Stimulated activated CD4-positive, alpha-beta T cell treated with anti-CD3 and anti-CD28 coated beads, TNF-alpha, amount 100 ng/mL, for 1 hour (primary cell): ENCODE results near the gene TSGA10.
"Not testable (repeated sequence)": the region's sequence is repeated elsewhere in the genome, so short reads cannot be mapped to it uniquely, and the experiment has no call there.

Experiments
- DNase-seq, 3 donors: peaks; one replicate each; pipeline ENCODE4 v3.0.0-alpha.2; 2020; ENCODE audit warnings: low read depth in 3 of 3, low spot score in 1 of 3

Gene TSGA10, protein sequence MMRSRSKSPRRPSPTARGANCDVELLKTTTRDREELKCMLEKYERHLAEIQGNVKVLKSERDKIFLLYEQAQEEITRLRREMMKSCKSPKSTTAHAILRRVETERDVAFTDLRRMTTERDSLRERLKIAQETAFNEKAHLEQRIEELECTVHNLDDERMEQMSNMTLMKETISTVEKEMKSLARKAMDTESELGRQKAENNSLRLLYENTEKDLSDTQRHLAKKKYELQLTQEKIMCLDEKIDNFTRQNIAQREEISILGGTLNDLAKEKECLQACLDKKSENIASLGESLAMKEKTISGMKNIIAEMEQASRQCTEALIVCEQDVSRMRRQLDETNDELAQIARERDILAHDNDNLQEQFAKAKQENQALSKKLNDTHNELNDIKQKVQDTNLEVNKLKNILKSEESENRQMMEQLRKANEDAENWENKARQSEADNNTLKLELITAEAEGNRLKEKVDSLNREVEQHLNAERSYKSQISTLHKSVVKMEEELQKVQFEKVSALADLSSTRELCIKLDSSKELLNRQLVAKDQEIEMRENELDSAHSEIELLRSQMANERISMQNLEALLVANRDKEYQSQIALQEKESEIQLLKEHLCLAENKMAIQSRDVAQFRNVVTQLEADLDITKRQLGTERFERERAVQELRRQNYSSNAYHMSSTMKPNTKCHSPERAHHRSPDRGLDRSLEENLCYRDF

DNA sequence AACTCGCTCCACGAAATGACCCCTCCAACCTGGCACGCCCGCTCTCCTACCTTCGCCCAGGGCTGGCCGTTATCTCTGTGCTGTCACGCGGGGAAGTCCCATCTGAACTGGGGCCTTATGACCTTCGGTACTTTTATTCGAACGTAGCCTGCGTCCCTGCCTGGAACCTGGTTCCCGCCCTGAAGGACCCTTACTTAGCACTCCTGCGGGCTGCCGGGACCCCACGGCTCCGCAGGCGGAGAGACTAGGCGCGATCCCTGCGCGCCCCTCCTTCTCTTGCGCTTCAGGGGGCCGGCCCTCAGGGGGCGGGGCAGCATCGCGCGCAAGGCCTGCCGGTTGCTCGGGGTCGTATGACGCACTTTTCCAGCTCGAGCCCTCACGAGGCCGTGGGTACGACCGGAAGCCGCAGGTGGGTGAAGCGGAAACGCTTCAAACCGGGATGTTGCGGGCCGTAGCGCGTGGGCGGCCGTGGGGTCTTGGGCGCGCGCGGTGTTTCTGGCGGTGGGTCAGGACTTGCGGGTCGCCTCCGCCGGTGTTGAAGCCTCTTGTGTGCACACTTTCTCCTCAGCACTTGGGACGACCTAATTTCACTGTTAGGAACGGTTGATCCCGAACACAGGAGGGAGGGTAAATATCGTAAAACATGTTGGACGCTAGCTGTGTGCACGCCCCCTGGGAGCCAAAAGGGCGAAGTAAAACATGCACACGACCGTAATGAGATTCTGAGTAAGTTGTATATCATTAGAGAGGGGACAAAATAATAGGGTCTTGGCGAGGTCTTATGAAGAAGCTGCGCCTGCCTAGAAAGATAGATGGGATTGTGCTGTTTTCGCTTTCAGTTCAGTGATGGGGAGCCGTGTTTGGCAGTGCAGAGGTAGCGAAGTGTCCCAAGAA is at the start of gene TSGA10, which contains the start of gene LIPT1:
TSS of gene TSGA10 (minus strand) at position 300 of the 894 bp plus-strand sequence. CDS start 45,503 bp downstream, outside the sequence.
TSS of gene LIPT1 (plus strand) at position 325 of the 894 bp plus-strand sequence. CDS start 6,991 bp downstream, outside the sequence.
- peak; percentile 75 to 85 (median 80) for DNase-seq

DNA sequence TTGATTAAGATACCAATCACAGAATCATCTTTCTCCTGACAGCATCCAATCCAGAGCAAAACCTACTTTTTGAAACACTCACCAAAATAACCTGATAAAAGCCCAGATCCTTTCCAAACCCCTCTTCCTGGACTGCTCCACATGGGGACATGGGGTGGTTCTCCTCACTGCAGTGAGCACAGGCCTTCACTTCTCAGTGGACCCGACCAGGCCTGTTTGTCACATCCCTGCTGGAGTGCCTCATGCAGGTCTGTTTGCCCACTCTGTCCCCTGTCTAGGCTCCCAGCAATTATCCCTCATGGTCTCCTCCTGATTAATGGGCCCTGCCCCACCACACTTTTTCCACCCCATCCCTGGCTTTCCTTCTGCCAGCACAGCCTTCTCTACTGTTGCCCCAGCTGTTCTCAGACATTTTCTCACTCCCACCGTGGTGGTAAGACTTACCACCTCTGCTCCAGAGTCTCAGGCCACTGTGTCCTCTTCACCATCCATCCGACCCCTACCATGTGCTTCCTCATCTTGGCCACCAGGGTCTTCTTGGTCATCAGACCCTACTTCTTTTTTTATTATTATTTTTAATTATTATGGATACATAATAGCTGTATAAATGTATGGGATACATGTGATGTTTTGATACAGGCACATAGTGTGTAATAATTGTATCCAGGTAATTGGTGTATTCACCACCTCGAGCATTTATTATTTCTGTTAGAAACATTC is 47.4 kb upstream of the TSGA10 start:
- no peak for DNase-seq

DNA sequence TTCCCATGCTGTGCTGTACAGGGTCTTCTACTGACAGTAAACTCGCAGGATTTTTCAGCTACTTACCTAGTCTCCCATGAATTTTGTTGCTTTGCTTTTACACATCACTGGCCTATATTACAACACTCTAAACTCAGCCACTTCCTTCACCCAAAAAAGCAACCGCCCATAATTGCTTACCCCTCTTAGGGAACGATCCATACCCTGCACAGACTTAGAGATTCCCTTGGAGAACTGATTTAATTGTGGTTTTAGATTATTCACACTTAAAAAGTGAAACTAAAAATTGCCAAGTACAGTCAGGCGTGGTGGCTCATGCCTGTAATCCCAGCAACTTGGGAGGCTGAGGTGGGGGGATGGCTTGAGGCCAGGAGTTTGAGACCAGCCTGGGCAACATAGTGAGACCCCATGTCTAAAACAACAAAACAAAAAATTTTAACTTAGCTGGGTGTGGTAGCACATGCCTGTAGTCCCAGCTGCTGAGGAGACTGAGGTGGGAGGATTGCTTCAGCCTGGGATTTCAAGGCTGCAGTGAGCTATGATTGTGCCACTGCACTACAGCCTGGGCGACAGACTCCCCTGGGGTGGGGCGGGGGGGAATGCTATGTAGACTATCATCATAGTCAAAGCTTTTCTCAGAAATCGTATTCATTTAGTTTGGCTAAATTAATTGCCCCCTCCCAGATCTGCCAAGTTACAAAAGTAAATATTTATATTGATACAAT is 45.5 kb upstream of the TSGA10 start:
- DNase-seq = no peak

DNA sequence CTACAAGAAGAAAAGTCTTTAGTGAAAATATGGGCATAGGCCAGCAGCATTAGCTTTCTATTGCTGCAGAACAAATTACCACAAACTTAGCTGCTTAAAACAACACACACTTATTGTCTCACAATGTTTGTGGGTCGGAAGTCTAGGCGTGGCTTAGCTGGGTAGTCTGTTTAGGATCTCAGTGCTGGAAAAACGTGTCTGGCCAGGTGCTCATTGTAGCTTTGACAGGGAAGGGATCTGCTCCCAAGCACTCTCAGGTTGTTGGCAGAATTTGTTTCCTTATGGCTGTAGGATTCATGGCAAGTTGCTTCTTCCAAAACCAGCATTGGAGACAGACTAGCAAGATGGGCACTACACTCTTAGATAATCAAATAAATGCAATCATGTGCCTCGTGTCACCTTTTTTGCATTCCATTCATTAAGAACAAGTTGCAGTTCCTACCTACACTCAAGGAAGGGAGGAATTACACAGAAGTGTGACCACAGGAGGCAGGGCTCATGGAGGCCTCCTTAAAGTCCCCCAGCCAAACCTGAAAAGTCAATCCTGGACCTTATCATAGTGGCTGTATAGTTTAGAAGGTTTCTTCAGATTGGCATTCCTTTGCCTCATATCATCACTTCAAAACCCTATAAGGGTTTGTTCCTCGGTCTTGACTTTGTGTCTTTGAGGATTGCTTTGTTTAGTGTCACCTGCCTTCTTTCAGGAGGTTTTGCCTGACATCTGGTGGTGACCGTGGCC is 43.5 kb upstream of the TSGA10 start:
- DNase-seq = no peak

DNA sequence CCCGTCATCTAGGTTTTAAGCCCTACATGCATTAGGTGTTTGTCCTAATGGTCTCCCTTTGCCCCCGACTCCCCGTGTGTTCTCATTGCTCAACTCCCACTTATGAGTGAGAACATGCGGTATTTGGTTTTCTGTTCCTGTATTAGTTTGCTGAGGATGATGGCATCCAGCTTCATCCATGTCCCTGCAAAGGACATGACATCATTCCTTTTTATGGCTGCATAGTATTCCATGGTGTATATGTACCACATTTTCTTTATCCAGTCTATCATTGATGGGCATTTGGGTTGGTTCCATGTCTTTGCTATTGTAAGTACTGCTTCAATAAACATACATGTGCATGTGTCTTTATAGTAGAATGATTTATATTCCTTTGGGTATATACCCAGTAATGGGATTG is 37.6 kb upstream of the TSGA10 start:
- not testable (repeated sequence) for DNase-seq

DNA sequence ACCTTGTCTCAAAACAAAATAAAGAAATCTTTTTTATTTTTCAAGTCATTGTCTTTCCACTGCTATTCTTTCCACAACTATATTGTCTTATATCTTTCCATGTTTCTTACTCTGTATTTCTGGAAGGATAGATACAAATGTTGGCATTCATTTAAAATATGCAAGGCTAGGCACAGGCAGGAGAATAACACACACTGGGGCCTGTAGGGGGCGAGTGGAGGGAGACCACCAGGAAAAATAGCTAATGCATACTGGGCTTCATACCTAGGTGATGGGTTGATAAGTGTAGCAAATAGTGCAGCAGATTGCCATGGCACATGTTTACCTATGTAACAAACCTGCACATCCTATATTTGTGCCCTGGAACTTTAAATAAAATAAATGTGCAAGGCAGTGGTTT is 35.8 kb upstream of the TSGA10 start:
- no peak for DNase-seq

DNA sequence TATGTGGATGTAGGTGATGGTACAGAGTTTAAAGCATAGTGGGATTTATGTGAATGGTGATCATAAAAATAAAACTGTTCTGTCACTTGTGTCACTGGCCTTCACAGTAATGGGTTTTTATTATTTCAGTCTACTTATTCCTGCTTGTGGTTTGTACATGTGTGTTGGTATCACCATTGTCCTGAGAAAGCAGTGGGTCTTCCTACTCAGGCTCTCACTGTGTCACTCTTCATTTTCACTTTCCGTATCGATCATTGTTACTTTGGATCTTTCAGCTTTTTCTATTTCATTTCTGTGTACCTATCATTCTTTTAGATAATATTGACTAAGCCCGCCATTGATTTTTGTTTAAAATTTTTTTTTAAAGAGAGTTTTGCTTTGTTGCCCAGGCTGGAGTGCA is 33.6 kb upstream of the TSGA10 start:
- DNase-seq = no peak

DNA sequence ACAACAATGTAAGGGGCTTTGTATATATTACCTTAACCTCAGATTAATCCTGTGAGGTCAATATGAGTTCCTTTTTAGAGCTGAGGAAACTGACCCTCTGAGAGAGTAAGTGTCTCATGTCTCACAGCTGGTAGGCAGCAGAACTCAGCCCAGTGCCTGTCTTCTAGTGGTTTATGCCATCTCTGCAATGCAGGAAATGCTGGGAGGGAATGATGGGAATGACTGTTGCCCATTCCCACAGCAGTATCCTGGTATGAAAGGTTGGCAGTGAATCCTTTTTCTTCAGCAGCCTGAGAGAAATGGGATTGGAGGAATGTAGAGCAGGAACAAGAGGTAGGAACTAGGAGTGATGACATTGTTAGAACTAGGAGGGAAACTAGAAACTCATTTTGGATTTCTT is 32.3 kb upstream of the TSGA10 start:
- DNase-seq = no peak

DNA sequence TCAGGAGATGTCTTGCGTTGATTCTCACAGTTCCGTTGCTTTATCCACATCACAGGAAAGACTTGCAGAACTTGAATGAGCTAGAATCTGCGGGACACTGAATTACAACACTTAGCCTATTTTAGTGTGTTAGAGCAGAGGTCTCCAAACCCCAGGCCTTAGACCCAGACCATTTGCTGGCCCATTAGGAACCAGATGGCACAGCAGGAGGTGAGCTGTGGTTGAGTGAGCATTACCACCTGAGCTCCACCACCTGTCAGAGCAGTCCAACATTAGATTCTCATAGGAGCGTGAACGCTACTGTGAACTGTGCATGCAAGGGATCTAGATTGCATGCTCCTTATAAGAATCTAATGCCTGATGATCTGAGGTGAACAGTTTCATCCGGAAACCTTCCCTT is 30.1 kb upstream of the TSGA10 start:
- no peak for DNase-seq

DNA sequence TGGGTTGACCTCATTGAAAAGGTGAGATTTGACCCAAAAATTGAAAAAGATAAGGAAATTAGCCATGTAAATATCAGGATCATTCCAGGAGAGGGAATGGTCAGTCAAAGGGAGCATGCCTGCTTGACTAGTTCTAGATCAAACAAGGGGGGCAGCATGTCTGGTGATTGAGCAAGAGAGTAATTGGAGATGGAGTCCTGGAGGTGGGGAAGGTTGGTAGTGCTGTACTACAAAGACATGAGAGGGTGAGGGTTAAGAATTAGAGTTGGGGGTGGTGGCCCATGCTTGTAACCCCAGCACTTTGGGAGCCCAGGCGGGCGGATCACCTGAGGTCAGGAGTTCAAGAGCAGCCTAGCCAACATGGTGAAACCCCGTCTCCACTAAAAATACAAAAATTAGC is 28.3 kb upstream of the TSGA10 start:
- no peak for DNase-seq

DNA sequence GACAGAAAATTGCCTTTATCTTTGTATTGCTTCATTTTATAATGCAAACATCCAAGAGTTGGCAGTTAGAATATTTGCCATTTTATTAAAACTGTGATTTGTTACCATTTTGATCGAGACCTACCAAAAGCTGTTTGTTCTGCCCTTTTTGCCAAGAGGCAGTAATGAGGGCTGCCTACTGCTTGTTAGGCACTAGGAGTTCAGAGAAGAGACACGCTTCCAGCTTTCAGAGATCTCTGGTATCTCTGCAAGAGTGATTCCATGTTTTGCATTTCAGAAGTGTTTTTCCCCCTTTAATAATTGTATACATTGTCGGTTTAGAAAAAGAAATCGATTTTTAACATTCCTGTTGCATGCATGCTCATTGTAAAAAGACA is 26.9 kb upstream of the TSGA10 start:
- no peak for DNase-seq

DNA sequence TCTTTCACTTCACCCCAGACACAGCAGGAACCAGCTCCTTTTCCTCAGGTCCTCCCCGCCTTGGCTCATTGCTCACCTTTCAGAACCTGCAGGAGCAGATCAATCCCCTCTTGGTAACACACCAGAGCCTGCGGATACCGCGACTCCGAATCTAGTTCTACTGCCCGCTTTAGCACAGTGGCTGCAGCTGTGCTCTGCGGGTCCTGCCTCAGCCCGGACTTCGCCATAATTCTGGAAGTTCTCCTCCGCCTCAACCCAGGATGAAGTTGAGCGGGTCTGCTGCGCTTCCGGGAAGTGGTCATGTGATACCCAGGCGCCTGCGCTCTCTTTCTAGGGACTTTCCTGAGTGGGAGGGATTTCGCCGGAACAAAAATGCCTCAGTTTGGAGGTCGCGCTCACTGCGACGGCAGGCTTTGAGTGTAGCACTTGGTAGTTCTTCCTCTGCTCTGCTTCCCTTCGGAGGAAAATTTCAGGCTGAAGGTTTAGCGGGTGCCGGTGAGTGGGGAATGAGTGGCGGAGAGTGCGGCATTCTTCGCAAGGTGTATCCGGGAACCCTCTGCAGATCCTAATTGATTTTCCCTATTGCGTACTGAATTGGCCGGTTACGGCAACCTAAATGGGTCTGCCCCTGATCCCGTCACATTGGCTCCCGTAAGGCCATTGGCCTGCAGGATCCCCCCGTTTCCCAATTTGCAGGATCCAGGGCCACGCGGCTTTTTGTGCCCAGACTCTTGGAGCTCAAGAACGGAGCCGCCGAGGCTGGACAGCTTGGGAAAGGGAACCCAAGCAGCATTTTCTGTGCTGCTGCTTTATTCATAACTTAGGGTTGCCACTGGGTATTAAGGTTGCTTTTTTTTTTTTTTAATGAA is 26.2 kb upstream of the TSGA10 start, which contains the start of the genes MITD1 and MRPL30:
TSS of gene MITD1 (minus strand) at position 304 of the 869 bp plus-strand sequence. CDS start at position 227, 77 bp downstream.
TSS of gene MRPL30 (plus strand) at position 430 of the 869 bp plus-strand sequence. CDS start 5,020 bp downstream, outside the sequence.
- peak; percentile 73 to 76 (median 74) for DNase-seq

DNA sequence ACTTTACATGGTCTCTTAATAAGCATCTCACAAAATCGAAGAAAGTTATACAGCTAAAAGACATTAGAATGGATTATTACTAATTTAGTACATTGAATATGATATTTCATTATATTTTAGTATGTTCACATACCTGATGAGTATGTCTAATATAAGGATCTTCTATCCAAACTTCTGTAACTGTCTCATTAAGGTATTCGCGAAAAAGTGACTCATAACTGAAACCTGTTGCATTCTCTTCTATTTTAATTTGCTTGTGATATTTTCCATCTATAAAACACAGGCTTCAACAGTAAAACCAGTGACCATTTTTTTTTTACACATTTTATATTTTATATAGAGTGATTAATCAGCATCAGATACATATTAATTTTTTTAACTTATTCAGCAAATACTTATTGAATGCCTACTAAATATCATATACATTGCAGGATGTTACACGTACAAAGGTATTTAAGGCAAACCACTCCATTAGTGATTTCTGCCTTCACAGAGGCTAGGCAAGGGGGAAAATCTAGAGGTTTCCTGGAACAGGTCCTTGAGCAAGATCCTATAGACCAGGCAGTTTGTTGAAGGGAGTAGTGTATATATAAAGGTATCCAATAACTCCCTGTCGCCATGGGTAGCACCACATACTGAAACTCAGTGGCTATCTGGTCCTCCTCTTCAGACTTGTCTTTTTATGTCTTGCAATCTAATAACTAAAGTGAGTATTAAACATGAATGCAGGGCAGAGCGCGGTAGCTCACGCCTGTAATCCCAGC is 16.8 kb upstream of the TSGA10 start:
- DNase-seq = no peak

DNA sequence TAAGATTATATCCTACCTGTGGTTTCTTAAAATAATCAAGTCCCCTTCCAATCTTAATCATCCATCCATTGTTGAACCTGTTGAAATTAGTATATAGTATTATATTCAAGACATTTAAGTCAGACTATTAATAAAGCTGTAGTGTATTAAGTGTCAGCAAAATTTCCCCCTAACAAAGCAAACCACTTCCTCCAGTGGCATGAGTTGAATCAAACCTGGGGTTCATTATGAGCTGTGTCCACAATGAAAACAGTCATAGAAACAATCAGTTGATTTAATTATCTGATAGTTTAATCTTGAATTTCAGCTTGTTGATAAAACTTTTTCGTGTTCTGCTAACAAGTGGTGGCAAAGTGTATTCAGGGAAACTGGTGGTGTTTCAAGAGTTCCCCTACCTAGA is 14.8 kb upstream of the TSGA10 start:
- DNase-seq = no peak

DNA sequence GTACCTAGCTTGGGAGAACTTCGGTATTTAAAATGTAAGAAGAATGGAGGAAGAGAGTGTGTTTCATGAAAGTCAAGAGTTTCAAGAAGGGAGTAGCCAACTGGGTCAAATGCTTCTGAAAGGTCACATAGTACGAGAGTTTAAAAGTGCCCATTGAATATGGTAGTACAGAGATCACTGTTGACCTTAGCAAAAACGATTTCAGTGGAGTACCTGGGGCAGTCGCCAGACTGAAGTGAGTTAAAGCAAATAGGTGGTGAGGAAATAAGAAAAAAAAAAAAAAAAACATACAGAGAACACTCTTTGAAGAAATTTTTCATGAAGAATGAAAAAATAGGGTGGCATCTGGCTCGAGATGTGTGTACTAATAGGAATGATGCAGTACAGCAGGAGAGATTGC is 11.5 kb upstream of the TSGA10 start:
- no peak for DNase-seq

DNA sequence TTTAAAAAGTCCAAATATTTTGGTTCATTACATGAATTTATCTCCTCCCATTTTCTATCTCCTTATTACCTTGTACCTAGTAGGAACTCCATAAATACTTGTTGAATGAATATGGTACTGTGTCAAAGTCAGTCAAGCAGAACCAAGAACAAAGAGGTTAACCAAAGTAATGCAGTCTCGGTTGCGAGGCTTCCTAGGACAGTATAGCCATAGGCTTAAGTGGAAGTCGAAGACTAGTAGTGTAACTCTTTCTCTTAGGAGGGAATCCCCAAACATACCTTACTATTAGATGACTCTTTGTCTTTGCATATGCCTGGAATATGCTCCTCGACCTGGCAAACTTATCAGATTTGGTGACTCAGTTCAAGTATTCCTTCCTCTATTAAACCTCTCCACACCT is 4.9 kb upstream of the TSGA10 start:
- no peak for DNase-seq

DNA sequence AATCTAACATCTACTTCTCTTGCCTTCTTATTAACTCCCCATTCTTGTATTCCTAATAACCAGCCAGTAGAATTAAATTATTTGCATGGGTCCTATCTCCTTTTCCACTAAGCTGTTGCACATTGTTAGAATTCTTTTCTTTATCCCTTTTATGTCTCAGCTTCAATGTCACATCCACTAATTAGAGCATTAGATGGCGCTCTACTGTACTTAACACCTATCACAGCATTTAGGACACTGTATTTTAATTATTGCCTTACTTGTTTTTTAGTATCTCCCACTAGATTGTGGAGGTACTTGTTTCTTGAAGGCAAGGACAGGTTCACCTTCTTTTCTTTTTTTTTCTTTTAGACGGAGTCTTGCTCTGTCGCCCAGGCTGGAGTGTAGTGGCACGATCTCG is 3.9 kb upstream of the TSGA10 start:
- no peak for DNase-seq
